Left renal pelvis (tissue), 4 donors: Measurements from ENCODE around the gene A2ML1. TPM values are rescaled to one million over a fixed set of nuclear protein-coding genes. Genes with fewer than 3 reads are reported as not detected.
"Not testable (repeated sequence)": the region's sequence is repeated elsewhere in the genome, so short reads cannot be mapped to it uniquely, and the experiment has no call there.

ENCODE experiments used
- DNase-seq, 4 donors: peaks; one replicate each; pipeline ENCODE4 v3.0.0-alpha.2; 2013; ENCODE audit warnings: low read depth in 4 of 4, low spot score in 3 of 4
- polyA plus RNA-seq, 4 donors: library from polyadenylated mRNA; unstranded; fragments of 120-200 nt; gene quantifications; one replicate each; pipeline ENCODE4 v1.2.1, GENCODE V29; 2013; ENCODE audit not compliant: insufficient read length in 4 of 4

A2ML1 gene
- polyA plus RNA-seq, 4 donors: 0.10 to 0.64 (median 0.29) TPM

DNA sequence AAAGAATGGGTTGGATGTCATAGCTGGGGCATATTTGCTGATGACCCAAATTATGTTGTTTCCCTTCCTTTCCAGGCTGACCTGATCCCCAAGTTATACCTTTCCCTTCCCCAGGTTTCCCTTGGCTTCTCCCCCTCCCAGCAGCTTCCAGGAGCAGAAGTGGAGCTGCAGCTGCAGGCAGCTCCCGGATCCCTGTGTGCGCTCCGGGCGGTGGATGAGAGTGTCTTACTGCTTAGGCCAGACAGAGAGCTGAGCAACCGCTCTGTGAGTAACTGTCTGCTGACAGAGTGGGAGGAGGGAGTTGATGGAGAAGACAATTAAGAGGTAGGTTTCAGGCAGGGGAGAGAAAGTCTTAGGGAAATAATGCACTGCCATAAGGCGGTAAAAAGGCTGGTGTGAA lies 25.0 kb downstream of the A2ML1 start:
- DNase-seq: no peak

DNA sequence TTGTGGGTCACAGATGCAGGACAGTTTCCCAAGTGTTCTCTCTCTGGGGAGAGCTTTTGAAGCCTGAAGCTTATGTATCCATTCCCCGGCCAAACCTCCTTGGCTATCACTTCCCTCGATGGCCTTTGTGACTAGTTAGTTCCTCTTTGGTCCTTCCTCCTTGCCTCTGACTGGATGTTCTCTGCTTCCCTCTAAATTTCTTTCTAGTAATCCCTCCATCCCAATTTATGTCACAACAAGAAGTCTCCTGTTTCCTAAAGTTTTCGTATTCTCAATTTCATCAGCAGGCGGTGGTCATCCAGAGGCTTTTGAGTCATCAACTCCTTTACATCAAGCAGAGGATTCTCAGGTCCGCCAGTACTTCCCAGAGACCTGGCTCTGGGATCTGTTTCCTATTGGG lies 27.5 kb downstream of the A2ML1 start:
- no peak for DNase-seq

DNA sequence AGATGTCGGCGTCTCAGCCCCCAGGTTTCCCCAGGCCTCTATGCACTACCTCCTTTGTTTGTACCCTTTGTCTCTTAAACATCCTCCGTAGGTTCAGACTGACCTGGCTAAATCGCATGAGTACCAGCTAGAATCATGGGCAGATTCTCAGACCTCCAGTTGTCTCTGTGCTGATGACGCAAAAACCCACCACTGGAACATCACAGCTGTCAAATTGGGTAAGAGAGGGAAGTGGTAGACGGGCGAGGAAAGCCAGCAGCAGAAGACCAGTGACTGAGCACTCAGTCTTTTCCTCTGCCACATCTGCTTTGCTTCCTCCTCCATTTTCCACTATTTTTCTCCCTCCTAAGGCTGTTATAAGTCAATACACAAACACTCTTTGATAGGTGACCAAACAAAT lies 29.7 kb downstream of the A2ML1 start:
- DNase-seq: no peak

DNA sequence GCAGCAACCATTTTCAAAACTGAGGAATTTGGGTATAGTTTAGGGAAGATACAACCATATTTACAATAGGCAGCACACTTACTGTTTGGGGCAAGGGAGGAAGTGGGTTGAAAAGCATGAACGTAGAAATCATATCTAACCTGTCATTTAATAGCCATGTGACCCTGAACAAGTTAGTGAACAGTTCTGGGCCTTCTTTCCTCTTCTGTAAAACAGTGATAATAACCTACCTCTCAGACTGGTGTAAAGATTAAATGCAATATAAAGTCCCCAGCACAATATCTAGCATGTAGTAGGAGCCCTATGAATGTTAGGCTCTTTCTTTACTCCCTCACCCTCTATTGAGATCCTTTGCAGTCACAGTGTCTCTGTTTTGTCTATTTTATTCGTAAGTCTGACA lies 33.5 kb downstream of the A2ML1 start:
- DNase-seq: no peak

DNA sequence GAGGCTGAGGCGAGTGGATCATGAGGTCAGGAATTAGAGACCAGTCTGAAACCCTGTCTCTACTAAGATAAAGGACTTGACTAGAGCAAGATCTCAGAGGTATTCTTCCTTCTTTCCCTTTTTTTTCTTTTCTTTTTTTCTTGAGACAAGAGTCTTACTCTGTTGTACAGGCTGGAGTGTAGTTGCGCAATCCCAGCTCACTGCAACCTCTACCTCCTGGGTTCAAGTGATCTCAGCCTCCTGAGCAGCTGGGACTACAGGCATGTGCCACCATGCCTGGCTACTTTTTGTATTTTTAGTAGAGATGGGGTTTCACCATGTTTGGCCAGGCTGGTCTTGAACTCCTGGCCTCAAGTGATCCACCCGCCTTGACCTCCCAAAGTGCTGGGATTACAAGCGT lies 37.0 kb downstream of the A2ML1 start:
- DNase-seq: not testable (repeated sequence)

DNA sequence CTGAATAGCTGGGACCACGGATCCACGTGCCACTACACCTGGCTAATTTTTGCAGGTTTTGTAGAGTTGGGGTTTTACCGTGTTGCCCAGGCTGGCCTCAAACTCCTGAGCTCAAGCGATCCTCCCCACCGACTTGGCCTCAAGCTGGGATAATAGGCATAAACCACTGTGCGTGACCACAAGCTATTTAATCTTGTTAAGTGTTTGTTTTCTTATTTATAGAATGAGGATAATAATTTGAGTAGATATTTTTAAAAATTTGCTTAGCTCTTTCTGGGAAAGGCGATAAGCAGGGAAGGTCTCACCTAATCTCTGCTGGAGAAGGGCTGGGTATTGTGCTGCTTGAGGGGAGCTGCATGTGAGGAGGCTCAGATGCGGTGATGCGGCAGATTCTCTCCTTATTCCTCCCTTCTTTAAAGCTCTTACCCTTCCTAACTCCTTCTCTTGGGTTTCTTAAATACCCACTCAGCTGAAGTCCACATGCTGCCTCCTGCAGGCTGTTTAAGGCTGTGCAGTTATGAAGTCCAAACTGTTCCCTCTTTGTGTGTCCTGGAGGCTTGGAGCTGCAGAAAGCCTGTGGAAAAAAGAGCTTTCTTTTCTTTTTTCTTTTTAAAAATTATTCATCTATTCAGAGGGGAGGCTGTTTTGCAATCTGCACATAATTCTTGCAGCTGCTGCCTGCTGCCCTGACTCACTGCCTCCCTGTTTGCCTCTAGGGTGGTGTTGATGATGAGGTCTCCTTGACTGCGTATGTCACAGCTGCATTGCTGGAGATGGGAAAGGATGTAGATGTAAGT lies 37.9 kb downstream of the A2ML1 start:
- peak in 2 of 4 donors; percentile 6 to 10 for DNase-seq

DNA sequence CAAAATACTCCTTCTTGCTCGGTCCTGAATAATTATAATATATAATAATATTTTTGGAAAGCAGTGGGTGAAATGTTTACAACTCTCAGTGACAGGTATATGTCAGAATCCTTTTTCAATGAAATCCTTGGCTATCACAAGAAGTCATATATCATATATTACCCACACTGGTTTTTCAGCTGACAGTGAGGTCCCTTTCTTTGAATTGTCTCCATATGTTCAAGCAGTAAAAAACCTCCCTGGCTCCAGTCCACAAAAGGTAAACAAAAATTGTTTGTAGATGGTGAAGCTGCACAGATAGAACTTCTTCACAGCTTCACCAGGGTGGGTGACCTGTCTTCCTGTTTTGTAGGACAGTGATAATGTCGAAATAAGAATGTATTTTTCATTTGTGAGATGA lies 44.0 kb downstream of the A2ML1 start:
- DNase-seq: no peak

DNA sequence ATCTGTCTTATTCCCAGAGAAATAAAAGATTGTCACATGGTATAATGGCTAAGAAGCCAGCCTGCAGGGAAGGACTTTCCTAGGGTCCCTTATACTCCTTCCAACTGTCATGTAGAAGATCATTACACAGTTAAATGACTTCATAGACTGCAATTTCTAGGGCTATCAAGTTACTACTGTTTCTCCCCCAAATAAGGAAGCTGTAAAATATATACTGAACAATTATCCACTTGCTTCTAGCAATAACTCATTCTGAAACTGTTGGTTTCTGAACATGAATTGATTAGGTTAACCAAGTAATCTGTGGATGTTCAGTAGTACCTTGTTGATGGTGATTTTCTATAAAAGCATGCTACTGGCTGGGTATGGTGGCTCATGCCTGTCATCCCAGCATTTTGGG lies 44.6 kb downstream of the A2ML1 start:
- DNase-seq: no peak

DNA sequence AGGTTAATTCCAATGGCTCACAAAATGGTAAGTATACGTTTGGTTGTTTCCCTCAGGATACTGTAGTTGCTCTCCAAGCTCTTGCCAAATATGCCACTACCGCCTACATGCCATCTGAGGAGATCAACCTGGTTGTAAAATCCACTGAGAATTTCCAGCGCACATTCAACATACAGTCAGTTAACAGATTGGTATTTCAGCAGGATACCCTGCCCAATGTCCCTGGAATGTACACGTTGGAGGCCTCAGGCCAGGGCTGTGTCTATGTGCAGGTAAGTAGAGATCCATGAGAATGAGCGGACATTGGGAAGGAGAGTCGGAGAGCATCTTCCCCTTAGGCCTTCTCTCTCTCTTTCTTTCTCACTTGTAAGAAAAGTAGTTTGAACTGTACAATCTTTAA lies 45.4 kb downstream of the A2ML1 start:
- no peak for DNase-seq

DNA sequence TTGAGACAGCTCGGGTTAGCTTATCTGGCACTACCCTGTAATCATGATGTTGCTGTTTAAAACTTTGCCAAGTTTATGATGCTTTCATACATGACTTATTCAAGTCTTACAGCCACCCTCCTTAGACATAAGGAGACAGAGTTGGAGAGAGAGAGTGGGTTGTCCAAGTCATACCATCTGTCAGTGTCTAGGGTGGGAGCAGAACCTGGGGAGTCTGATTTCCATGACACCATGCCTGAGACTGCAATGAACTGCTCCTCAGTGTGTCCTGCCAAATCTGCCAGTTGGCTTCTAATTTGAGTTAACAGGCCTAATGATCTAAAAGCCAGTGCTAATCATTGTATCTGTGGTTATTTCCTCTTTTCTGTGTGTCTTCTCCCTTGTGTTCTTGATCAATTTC lies 48.2 kb downstream of the A2ML1 start:
- DNase-seq: no peak

DNA sequence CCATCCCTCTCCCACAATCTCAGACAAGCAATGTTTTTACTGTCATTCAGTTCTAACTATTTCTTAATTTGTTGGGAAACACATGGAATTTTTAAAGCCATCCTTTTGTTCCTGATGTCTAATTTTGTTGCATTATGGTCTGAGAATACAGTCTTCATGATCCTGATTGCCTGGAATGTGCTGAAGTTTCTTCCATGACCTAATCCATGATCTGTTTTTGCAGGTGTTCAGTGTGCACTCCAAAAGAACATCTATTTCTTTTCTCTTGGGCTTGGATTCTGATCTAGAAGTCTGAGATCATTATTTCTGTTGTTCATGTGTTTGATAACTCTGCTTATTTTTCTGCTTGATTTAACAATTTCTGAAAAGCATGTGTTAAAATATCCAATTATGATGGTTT lies 48.6 kb downstream of the A2ML1 start:
- no peak for DNase-seq

DNA sequence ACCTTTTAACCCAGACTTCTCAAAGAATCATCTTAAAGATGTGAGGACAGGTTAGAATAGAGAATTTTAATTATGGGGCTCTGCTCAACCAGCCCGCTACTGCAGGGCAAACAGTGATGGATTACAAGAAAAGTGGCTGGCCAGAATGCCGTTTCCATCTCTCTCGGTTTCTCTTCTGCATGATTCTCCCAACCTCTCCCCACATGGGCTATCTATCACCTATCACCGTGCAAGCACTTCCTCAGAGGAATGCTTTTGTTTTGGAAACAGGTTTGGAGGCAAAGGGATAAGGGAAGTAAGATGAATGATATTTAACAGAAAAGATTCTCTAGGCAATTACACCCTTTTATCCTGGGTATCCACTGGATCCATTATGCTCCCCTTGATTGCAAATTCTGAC lies 54.5 kb downstream of the A2ML1 start:
- no peak for DNase-seq

DNA sequence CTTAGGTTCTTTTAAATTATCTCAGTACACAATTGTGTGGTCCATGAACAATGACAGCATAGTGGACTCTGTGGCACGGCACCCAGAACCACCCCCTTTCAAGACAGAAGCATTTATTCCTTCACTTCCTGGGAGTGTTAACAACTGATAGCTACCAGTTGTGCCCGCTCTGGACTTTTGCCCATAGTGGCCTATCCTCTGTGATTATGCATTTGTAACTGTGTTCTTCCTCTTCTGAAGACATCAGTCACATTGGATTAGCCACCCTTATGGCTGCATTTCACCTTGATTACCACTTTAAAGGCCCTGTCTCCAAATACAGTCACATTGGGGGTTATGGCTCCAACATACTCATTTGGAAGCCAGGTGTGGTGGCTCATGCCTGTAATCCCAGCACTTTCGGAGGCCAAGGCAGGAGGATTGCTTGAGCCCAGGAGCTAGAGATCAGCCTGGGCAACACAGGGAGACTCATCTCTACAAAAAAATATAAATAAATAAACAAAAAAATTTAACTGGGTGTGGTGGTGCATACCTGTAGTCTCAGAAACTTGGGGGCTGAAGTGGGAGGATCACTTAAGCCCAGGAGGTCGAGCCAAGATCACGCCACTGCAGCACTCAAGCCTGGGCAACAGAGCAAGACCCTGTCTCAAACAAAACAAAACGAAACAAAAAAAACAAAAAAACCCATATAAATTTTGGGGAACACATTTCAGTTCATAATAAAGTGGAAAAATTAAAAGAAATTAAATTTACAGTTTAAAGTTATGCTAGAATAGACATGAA lies 64.3 kb downstream of the A2ML1 start:
- no peak for DNase-seq

DNA sequence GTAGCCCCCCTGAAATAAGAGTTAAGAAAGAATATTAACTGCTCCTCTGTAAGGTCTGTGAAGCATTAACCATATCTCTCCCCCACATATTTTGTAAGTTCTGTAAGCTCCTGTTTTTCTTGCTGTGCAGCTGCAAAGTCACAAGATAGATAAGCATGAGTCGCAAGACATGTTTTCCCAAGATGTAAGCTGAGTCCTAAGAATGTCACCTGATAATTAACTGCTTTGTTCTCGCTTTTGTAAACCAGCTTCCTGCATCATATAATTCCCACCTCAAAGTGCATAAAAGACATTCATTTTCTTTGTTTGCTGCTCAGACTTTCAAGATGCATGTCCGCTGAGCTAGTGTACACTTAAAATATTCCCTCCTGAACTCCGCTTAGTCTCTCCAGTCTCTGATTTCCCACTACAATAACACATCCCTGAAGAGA lies 64.9 kb downstream of the A2ML1 start:
- DNase-seq: no peak

DNA sequence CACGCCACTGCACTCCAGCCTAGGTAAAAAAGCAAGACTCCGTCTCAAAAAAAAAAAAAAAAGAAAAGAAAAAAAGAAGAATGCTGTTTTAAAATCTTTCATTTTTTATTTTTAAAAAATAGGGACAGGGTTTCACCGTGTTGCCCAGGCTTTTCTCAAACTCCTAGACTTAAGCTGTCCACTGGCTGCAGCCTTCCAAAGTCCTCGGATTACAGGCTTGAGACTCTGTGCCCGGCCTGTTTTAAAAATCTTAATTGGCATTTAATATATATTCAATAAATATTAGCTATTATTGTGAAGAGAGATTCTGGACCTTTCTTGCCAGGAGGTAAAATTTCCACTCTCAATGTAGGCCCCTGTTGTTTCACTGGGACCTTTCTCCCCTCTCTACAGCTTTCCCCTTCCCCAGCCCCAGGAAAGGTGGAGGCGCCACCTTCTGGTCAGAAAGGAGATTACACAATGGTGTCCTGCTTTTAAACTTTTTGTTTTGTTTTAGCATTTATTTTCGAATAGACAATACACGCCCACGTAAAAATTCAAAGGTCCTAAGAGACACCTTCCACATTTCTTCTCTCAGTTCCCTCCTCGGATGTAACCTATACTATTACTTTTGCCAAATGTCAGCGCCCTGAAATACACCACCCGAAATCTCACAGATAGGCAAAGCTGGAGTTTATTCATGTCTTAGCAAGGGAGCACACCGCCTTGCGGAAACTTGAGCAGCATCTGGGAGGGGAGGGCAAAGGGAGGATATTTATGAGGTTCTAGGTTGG lies 68.1 kb downstream of the A2ML1 start:
- peak; percentile 36 to 64 (median 61) for DNase-seq

DNA sequence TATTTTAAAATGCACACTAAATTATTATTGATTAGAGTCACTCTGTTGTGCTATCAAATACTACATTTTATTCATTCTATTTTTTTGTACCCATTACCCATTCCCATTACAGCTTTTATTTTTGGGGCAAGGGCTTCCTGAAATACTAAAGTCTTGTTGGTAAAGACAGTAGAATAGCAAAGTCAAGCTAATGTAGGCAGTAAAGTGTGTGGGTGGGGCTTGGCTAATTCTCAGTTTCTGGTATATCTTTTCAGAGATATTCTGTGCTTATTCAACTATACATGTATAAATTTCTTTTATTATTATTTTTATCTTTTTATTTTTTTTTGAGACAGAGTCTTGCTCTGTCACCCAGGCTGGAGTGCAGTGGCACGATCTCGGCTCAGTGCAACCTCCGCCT lies 69.6 kb downstream of the A2ML1 start:
- DNase-seq: no peak

DNA sequence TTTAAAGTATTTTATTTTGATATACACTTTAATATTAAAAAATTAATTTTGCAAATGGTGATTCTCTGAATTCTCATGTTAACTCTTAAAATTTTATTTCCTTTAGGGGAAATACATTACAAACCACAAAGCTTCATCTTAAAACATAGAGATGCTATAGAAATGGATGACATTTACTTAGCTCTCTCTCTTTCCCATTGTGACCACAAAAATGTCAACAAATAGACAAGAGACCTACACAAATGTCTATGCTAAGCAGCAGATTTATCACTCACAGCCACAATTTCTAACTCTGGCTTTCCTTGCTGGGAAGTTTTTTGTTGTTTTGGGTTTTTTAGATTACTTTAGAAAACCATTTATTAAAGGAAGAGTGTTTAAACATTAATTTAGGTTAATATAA lies 72.0 kb downstream of the A2ML1 start:
- no peak for DNase-seq

DNA sequence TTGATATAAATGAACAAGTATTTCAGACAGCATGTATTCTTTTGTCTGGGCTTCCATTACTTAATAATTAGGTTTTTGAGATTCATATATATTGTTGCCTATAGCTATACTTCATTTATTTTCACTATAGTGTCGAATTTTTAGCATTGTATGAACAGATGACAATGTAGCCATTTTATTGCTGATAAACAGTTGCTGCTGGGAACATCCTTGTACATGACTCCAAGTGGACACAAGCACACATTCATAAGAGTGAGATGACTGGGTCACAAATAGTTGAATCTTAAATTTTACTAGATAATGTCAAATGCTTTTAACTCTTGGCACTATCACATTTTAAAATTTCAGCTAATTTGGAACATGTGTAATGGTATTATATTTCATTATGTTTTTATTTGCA lies 72.6 kb downstream of the A2ML1 start:
- DNase-seq: no peak

DNA sequence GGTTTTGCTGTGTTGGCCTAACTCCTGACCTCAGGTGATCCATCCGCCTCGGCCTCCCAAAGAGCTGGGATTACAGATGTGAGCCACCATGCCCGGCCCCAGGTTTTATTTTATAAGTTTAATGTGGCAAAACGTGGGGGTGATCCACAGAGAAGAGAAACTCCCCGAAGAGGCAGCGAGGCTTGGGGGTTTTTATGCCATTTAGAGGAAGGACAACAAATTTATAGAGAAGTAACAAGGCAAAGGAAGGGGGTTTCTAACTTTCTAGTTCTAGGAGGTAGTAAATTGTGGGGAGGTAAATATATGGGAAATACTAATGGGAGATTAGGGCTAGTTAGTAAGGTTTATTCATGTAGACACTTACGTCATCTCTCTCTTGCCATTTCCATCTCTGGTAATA lies 74.7 kb downstream of the A2ML1 start:
- no peak for DNase-seq

DNA sequence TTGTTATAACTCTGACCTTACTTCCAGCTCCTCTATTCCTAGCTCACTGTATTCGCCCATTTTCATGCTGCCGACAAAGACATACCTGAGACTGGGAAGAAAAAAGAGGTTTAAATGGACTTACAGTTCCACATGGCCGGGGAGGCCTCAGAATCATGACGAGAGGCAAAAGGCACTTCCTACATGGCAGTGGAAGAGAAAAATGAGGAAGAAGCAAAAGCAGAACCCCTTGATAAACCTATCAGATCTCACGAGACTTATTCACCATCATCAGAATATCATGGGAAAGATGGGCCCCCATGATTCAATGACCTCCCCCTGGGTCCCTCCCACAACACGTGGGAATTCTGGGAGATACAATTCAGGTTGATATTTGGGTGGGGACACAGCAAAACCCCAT lies 77.4 kb downstream of the A2ML1 start:
- no peak for DNase-seq

DNA sequence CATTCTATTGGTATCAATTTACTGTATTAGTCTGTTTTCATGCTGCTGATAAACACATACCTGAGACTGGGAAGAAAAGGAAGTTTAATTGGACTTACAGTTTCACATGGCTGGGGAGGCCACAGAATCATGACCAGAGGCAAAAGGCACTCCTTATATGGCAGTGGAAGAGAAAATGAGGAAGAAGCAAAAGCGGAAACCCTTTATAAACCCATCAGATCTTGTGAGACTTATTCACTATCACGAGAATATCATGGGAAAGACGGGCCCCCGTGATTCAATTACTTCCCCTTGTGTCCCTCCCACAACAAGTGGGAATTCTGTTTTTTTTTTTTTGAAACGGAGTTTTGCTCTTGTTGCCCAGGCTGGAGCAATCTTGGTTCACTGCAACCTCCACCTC lies 80.3 kb downstream of the A2ML1 start:
- DNase-seq: not testable (repeated sequence)
